Activated naive CD4-positive, alpha-beta T cell treated with anti-CD3 and anti-CD28 coated beads, Interleukin-2, amount 50 U/mL, for 16 hours (primary cell): ENCODE results near the gene SCPEP1.
"Not testable (repeated sequence)": the region's sequence is repeated elsewhere in the genome, so short reads cannot be mapped to it uniquely, and the experiment has no call there.

Source experiments
- DNase-seq: peaks from one replicate; pipeline ENCODE4 v3.0.0-alpha.2; 2020

The SCPEP1 gene

GRCh38 chr17:56965681-56966080 lies 12.2 kb upstream of the SCPEP1 start:
- DNase-seq = not testable (repeated sequence)

DNA sequence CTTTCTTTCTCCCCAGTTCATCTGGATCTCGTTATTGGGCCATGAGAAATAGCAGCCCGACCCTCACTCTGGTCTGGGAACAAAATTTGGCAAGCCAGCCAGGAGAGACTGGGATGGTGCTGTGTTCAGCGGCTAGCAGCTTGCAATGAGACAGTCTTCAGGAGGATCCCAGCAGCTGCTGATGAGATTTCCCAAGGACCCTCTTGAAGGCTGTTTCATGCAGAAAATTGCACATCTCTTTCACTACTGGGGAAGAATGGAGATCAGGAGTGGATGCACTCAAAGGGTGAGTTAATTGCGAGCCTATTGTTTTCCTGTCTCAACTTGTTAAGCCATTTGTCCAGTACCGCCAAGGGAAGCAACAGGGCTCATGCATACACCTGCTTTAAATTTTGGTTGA lies 11.6 kb upstream of the SCPEP1 start:
- no peak for DNase-seq

GRCh38 chr17:56970974-56971373 lies 7.0 kb upstream of the SCPEP1 start:
- no peak for DNase-seq

DNA sequence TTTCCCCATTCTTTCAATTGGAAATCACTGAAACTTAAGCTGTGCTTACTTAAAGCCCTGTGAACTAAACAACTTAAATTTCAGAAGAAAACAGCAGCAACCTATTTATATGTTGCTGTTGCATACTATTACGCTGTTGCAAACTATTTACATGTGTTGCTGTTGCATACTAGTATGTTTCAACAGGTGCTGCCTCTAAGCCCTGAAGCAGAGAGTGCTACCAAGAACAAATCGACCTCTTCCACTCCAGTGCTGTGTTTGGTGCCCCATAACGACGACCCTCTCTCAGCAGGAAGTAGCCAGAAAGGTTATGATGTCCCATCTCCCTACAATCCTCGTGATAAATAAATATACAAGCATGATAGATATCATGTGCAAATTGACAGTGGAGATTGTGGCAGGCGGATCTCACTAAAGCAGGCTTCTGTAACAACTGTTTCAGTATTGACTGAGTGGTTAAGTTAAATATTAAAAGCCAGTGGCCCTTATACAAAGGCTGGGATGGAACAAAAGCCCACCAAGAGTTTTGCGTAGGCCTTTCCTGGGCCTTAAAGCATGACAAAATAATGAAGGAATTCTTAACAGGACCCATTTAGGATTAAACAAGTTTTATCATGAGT lies 5.7 kb upstream of the SCPEP1 start:
- no peak for DNase-seq

DNA sequence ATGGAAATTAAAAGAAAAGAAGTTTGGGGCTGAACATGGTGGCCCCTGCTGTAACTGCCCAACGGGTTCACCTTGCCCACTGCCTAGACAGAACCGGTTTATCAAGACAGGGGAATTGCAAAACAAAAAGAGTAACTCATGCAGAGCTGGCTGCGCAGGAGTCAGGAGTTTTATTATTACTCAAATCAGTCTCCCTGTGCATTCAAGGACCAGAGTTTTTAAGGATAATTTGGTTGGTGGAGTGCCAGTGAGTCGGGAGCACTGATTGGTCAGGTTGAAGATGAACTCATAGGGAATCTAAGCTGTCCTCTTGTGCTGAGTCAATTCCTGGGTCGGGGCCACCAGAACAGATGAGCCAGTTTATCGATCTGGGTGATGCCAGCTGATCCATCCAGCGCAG lies 4.4 kb upstream of the SCPEP1 start:
- no peak for DNase-seq

GRCh38 chr17:56974055-56974454 lies 3.9 kb upstream of the SCPEP1 start:
- no peak for DNase-seq

- DNase-seq = no peak
These were observed 2.3 kb upstream of the SCPEP1 start for GRCh38 chr17:56975656-56976055.

- no peak for DNase-seq
These were observed 856 bp upstream of the SCPEP1 start for GRCh38 chr17:56976941-56977608.

DNA sequence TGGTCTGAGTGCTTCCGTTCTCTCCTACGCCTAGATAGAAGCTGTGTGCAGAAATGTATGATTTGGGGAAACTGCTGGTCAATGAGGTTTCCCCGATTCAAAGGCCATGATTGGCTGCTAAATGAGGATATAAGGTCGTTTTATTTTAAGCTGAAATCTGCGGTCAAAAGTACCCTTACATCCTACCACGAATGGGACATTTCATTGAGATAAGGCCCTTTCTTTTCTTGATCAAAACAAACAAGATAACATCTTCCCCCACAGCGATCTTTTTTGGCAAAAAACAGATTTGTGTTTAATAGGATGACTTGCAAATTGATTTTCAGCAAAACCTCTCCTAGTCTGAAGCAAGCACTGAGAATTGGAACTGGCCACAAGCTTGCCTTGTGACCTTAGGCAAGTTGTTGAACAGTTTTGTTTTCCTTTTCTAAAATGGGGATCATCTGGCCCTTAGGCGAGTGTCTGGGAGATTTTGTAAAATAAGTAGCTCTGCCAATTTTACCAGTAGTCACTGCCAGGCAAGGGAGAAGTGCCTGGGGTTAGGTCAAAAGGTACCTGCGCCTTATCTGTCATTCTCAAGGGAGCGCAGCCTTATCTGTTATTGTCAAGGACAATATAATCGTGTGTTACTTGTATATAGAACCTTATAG lies 635 bp downstream of the SCPEP1 start:
- no peak for DNase-seq

- no peak for DNase-seq
These were observed 1.2 kb downstream of the SCPEP1 start for GRCh38 chr17:56979091-56979480.

DNA sequence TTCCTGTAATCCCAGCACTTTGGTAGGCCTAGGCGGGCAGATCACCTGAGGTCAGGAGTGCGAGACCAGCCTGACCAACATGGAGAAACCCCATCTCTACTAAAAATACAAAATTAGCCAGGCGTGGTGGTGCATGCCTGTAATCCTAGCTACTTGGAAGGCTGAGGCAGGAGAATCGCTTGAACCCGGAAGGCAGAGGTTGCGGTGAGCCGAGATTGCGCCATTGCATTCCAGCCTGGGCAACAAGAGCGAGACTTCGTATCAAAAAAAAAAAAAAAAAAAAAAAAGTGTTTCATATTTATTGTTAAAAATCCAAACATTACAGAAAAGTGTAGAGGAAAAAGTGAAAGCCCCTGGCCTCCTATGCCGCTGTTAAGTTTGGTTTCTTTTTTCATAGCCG lies 2.6 kb downstream of the SCPEP1 start:
- DNase-seq = not testable (repeated sequence)

- DNase-seq = no peak
These were observed 4.4 kb downstream of the SCPEP1 start for GRCh38 chr17:56982312-56982711.

- DNase-seq = no peak
These were observed 5.4 kb downstream of the SCPEP1 start for GRCh38 chr17:56983366-56983765.

- no peak for DNase-seq
These were observed 7.6 kb downstream of the SCPEP1 start for GRCh38 chr17:56985371-56986162.

DNA sequence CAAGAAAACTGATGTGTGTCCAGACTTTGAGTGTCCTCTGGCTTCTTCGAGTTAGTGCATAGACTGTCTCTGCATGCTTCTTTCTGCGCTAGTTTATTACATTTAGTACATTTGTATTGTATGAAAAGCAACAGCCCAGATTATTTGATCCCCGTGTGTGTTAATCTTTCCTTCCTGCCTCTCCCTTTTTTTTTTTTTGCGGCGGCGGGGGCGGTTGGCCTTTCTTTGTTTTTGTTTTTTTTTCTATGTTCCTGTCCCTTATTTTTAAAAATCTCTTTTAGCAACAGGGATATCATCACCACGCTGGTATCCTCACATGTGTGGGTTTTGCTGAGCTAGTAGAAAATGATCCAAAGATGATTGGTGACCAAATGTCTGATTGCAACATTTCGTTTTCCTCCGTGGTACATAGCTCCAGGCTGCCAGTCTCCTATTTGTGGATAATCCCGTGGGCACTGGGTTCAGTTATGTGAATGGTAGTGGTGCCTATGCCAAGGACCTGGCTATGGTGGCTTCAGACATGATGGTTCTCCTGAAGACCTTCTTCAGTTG lies 9.4 kb downstream of the SCPEP1 start:
- DNase-seq = no peak

DNA sequence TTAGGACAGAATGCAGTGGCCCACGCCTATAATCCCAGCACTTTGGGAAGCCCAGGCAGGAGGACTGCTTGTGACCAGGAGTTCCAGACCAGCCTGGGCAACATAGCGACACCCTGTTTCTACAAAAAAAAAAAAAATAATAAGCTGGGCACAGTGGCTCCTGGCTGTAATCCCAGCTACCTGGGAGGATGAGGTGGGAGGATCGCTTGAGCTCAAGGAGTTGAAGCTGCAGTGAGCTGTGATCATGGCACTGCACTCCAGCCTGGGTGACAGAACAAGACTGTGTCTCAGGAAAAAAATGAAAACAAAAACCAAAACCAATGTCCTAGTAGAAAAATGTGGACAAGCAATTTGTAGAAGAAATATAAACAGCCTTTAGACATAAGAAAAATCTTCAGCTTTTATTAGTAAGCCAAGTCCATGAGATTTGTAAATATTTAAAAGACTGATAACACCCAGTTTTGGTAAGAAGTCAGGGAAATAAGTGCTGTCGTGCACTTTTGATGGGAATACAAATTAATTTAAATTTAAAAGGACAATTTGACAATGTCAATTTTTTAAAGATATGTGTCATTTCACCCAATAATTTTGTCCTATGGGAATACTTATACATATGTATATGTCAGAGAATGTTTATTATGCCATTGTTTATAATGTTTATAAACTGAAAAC lies 11.1 kb downstream of the SCPEP1 start:
- DNase-seq = no peak

GRCh38 chr17:56992364-56992763 lies 14.4 kb downstream of the SCPEP1 start:
- DNase-seq = no peak

DNA sequence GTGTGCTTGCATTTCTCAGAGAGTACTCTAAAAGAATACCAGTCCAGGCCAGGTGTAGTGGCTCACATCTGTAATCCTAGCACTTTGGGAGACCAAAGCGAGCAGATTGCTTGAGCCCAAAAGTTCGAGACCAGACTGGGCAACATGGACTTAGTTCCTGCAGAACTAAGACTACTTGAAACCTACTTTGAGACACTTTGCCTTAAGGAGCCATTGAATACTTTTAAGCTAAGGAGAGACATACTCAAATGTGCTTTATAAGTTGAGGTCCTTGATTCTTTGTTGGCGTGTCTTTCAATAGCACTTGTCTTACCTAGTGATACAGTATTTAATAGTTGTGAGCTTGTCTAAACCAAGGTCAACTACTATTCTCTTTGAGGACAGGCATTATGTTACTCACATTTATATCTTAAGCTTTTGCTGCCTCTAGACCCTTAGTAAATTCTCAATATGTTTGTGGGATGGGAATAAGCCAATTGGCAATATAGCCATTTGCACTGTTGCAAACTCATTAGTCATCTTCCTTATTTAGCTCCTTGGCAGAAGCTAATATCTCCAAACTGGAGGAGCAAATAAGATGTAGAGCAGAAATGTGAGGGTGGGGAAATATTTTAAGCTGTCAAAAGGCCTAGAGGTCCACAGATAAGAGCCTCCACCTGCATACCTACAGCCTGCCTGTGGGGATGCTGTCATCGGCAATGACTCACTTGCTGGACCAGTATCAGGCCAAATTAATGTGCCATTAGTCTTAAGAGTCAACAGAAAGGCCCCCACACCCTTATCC lies 16.3 kb downstream of the SCPEP1 start:
- no peak for DNase-seq

DNA sequence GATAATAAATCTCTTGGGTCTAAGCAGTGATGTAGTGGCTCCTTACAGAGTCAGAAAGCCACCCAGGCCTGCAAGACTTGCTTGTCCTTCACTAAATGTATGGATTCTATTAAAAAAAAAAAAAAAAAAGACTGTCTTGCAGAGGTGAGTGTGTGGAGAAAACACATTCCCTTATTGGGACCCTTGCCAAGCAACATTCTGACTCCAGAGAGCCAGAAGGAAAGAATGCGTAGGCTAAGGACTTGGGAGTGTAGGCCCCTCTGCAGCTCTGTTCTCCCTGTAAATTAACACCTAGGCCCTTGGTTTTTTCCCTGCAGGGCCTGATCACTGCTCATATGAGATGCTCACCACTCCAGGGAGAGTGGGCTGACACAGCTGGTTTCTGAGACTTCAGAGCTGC lies 17.8 kb downstream of the SCPEP1 start:
- DNase-seq = no peak

DNA sequence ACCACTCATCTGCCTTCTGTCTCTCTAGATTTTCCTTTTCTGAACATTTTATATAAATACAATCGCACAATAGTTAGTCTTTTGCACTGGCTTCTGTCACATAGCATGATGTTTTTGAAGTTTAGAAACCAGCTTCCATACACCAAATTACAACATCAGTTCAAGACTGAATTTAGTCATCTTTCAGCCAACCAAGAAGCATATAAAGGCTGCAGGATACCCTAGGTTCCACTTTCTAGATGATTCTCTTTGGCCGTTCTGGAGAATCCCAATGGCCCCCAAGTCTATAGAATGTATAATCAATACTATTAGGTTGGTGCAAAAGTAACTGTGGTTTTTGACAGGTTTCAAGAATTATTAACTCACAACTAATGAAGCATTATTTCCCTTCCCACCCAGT lies 19.4 kb downstream of the SCPEP1 start:
- DNase-seq = no peak

DNA sequence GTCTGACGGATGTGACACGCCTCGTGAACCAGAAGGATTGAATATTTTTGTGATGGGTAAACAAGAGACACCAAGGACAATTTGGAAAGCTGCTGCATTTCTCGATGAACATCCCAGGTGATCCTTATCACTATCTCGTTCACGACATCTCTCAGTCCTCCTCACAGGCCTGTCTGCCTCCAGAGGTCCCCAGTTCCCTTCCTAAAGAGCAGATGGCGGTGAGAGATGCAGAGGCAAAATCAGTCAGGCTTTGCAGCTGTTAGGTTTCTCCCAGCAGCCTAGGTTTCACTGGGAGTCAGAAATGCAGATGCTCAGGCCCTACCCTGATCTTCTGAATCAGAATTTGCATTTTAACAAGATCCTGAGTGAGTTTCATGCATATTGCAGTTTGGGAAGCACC lies 23.6 kb downstream of the SCPEP1 start:
- DNase-seq = no peak

- DNase-seq = no peak
These were observed 25.0 kb downstream of the SCPEP1 start for GRCh38 chr17:57002904-57003303.
